Measurements from ENCODE around the gene BAX.

BAX gene

DNA sequence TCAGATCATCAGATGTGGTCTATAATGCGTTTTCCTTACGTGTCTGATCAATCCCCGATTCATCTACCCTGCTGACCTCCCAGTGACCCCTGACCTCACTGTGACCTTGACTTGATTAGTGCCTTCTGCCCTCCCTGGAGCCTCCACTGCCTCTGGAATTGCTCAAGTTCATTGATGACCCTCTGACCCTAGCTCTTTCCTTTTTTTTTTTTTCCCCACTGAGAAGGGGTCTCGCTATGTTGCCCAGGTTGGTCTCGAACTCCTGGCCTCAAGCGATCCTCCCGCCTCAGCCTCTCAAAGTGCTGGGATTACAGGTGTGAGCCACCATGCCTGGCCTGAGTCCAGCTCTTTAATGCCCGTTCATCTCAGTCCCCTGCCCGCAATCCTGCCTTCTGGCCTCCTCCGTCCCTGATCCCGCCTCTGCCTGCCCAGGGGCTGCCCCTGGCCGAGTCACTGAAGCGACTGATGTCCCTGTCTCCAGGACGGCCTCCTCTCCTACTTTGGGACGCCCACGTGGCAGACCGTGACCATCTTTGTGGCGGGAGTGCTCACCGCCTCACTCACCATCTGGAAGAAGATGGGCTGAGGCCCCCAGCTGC, 6.5 kb downstream of the BAX start:
- in situ Hi-C loops (cut with MboI; ENCODE audit: low sequenced_read_pairs): loop anchor here (25.0 kb wide), 1 partner anchor 324 kb away; the partner anchor contains the start of genes CA11 and DBP

- in situ Hi-C loops (cut with MboI; ENCODE audit: low sequenced_read_pairs): loop anchor here (25.0 kb wide), 1 partner anchor 324 kb away; the partner anchor contains the start of genes CA11 and DBP
These were observed 7.0 kb downstream of the BAX start for GRCh38 chr19:48961673-48962028.

DNA sequence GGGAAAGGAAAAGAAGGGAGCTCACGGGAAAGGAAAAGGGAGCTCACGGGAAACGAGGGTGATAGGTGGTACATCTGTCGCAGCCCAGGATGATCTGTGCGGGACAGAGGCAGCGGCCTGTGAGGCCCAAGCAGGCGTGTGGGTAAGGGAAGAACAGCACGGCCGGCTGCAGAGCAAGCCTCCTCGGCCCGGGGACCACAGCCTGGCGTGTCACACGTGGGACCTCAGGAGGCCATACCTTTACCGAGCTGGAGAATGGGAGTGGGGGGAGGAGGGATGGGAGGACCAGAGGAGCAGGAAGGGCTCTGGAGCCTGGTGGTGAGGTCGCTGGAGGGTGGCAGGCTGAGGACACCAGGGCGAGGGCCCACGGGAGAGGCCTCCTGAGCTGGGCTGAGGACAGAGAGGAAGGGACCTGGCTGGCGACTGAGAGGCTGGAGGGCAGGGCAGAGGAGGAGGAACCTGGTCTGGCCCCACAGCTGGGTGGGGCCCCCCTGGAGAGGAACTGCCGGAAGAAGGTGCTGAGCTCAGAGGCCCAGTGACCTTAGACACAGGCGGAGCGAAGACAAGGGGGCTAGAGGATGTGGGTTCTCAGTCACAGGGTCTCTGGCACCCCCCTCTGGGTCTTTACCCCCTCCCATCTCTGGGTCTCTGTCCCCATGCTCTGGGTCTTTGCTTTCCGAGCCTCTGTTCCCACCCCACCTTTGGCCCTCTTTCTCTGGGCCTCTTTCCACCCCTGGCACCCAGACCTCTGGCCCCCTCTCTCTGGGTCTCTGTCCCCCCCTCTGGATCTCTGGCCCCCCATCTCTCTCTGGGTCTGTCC, 7.6 kb downstream of the BAX start:
- in situ Hi-C loops (cut with MboI; ENCODE audit: low sequenced_read_pairs): loop anchor here (25.0 kb wide), 1 partner anchor 325 kb away; the partner anchor contains the start of genes CA11 and DBP

- in situ Hi-C loops (cut with MboI; ENCODE audit: low sequenced_read_pairs): loop anchor here (25.0 kb wide), 1 partner anchor 326 kb away; the partner anchor contains the start of genes CA11 and DBP
These were observed 8.1 kb downstream of the BAX start for GRCh38 chr19:48962849-48963165.

GRCh38 chr19:48963371-48964204, 8.9 kb downstream of the BAX start:
- in situ Hi-C loops (cut with MboI; ENCODE audit: low sequenced_read_pairs): loop anchor here (25.0 kb wide), 1 partner anchor 326 kb away; the partner anchor contains the start of genes CA11 and DBP

DNA sequence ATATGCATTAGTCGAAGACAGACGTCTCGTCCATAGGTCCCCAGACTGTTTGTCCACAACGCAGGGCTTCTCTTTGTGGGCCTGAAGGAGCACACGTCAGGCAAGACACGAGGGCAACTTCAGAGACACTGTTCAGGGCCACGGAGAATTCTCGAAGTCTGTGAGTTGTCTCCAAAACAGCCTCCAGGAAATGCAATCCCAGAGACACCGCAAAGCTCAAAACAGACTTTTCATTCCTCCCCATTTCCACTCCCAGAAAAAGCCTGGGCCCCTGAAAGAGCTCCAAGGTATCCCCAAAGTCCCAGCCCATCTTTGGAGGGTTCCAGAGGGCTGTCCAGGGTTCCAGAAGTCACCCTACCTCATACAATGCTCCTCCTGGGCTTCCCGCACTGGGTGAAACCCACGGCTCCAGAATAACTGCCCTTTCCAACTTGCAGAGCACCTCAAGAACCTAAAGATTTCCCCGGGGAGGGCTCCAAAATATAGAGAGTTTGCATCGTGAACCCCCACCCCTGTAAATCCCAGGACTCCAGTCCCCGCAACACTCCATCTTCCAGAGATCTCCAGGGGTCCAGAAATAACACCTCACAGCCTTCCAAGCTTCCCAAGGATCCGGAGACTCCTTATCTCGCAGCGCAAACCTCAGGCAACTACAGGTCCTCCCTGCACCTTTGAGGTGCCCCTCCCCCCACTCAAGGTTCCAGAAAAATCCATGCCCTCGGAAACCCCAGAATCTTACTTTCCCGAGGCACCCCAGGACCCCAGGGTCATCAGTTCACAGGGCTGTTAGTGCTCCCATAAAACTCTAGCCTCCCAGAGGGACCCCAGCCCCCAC, 9.7 kb downstream of the BAX start:
- in situ Hi-C loops (cut with MboI; ENCODE audit: low sequenced_read_pairs): loop anchor here (25.0 kb wide), 1 partner anchor 327 kb away; the partner anchor contains the start of genes CA11 and DBP

DNA sequence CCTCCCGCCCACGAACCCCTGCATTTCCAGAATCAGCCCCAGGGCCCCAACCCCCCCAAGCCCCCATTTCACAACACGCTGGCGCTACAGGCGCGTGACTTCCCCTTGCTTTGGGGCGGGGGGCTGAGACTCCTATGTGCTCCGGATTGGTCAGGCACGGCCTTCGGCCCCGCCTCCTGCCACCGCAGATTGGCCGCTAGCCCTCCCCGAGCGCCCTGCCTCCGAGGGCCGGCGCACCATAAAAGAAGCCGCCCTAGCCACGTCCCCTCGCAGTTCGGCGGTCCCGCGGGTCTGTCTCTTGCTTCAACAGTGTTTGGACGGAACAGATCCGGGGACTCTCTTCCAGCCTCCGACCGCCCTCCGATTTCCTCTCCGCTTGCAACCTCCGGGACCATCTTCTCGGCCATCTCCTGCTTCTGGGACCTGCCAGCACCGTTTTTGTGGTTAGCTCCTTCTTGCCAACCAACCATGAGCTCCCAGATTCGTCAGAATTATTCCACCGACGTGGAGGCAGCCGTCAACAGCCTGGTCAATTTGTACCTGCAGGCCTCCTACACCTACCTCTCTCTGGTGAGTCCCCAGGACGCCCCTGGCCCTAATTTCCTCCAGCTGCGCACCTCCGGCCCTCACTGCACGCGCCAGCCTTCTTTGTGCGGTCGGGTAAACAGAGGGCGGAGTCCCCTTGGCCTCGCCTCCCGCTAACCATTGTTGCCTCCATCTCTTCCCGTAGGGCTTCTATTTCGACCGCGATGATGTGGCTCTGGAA, 10.5 kb downstream of the BAX start, which contains the start of gene FTL:
Gene FTL (plus strand): TSS at position 270 of the 766 bp plus-strand sequence. CDS start 199 bp downstream, at position 469.
- in situ Hi-C loops (cut with MboI; ENCODE audit: low sequenced_read_pairs): loop anchor here (25.0 kb wide), 1 partner anchor 328 kb away; the partner anchor contains the start of genes CA11 and DBP

DNA sequence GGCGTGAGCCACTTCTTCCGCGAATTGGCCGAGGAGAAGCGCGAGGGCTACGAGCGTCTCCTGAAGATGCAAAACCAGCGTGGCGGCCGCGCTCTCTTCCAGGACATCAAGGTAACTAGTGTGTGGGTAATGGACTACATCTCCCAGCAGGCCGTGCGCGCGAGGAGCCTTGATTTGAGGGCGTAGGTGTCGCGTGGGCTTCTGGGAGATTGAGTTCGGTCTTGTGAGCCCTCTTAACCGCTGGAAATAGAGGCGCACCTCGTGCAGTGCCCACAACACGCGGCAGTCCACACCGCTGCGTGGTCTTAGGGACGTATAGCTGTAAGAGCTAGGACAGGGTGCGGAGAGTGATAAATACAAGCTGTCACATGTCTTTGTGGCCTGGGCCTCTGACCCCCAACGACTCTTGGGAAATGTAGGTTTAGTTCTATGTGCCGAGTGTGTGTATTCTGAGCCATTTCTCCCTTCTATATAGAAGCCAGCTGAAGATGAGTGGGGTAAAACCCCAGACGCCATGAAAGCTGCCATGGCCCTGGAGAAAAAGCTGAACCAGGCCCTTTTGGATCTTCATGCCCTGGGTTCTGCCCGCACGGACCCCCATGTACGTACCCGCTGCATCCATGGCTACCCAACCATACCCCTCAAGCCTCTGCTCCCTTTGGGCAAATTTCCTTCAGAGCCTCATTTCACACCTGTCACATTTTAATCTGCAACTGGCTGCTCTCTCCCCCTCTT, 11.3 kb downstream of the BAX start:
- in situ Hi-C loops (cut with MboI; ENCODE audit: low sequenced_read_pairs): loop anchor here (25.0 kb wide), 1 partner anchor 329 kb away; the partner anchor contains the start of genes CA11 and DBP

- in situ Hi-C loops (cut with MboI; ENCODE audit: low sequenced_read_pairs): loop anchor here (25.0 kb wide), 1 partner anchor 329 kb away; the partner anchor contains the start of genes CA11 and DBP
These were observed 12.1 kb downstream of the BAX start for GRCh38 chr19:48966541-48967345.

DNA sequence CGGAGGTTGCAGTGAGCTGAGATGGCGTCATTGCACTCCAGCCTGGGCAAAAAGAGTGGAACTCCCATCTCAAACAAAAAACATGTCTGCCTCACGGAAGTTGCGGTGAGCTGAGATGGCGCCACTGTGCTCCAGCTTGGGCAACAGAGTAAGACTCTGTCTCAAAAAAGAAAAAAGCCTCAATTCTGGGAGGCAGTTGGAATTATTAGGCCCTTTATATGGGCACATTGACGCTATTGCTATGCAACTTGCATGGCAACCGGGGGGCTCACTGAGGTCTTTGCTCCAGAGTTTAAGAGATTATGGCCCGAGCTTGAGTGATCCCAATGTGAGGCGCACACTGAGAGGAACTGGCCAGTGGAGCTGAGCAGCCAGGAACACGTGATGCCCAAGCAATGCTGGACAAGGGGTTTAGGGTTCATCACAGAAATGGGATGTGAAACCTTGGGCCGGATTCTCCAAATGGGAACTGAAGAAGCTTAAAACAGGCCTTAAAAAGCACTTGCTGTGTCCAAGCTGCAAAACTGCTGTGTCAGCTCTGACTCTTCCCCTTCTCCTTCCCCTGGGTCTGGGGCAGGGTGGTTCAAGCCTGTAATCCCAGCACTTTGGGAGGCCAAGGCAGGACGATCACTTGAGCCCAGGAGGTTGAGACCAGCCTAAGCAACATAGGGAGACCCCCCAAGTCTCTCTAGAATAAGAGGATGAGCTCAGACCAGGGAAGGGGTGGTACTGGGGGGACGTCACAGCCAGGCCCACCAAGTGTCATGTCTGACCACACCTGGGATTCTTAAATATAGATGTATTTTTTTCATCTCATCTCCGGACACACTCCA, 12.9 kb downstream of the BAX start:
- in situ Hi-C loops (cut with MboI; ENCODE audit: low sequenced_read_pairs): loop anchor here (25.0 kb wide), 1 partner anchor 330 kb away; the partner anchor contains the start of genes CA11 and DBP

DNA sequence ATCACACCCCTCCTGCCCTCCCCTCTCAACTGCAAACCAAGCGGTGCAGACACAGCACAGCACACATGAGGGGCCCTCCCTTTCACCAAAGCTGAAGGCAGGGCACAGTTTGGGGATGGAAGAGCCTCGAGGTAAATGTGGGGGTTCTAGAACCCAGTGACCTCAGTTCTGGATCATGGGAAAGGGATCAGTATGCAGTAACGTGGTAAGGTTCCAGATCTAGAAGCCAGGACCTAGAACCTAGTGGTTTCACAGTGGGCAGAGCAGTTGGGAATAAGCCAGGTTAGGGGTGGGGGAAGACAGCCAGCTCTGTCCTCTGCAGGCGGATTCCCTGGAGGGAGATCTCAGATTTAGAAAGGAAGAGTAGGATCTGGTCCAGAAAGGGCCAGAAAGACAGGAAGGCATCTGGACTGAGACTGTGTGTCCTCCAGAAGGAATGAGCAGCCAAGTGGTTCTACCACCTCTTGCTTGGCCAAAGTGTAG, 13.5 kb downstream of the BAX start:
- in situ Hi-C loops (cut with MboI; ENCODE audit: low sequenced_read_pairs): loop anchor here (25.0 kb wide), 1 partner anchor 331 kb away; the partner anchor contains the start of genes CA11 and DBP

- in situ Hi-C loops (cut with MboI; ENCODE audit: low sequenced_read_pairs): loop anchor here (25.0 kb wide), 1 partner anchor 332 kb away; the partner anchor contains the start of genes CA11 and DBP
These were observed 14.1 kb downstream of the BAX start for GRCh38 chr19:48968813-48969218.

- in situ Hi-C loops (cut with MboI; ENCODE audit: low sequenced_read_pairs): loop anchor here (25.0 kb wide), 1 partner anchor 332 kb away; the partner anchor contains the start of genes CA11 and DBP
These were observed 14.8 kb downstream of the BAX start for GRCh38 chr19:48969276-48970138.

DNA sequence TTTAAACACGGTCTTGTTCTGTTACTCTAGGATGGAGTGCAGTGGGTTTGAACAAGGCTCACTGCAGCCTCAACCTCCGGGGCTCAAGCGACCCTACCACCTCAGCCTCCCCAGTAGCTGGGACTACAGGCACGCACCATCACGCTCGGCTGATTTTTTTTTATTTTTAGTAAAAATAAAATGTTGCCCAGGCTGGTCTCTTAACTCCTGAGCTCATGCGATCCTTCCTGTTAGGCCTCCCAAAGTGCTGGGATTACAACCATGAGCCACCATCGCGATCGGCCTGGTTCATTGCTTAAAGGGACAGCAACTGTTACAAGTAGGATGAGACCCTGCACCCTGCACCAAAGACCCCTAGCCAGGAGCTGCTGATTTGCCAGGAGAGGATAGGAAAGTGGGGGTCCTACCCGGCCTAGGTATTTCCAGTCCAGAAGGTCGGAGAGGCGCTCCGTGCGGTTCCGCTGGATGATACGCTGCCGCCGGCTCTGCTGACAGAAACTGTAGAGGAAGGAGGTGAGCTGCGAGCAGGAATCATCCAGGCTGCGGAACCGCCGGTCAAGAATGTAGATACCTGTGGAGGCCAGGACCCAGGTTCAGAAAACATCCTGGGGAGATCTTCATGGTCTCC, 15.6 kb downstream of the BAX start:
- in situ Hi-C loops (cut with MboI; ENCODE audit: low sequenced_read_pairs): loop anchor here (25.0 kb wide), 1 partner anchor 333 kb away; the partner anchor contains the start of genes CA11 and DBP
